NCI-H187 treated with DMSO at 0.1 percent for 48 hours (cell line): ENCODE measurements around the gene PHC3.

Experiments used
- DNase-seq: peaks from one replicate; lab custom pipeline; 2025; lab: John Stamatoyannopoulos, UW

PHC3 gene

DNA sequence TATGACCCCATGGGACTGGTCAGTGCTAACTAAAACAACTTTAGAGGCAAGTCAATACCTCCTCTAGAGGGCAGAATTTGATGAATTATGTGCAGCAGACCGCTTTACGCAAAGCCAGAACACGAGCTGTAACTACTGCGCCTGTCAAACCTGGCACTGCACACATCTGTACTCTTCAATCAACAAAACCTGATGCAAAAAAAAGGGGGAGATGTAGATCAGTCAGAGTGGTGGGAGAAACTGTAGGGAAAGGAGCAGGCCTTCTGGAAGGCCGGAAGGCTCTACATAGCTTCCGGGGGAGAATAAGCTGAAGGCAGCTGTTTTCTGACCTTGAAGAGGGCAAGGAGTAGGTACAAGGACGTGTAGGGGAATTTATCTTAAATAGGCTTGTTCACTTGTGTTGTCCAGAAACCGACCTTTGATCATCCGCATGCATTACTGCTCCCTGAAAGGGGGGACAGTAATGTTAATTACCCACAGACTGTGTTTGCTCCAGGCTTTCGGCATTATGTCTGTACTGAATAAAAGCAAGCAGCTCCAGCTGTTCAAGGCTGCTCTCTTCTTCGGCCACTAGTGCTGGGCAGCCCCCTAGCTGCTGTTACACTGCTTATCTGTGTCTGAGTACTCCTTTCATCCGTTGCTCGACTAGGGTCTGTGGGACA lies 102.8 kb downstream of the PHC3 start:
- DNase-seq, result no peak

DNA sequence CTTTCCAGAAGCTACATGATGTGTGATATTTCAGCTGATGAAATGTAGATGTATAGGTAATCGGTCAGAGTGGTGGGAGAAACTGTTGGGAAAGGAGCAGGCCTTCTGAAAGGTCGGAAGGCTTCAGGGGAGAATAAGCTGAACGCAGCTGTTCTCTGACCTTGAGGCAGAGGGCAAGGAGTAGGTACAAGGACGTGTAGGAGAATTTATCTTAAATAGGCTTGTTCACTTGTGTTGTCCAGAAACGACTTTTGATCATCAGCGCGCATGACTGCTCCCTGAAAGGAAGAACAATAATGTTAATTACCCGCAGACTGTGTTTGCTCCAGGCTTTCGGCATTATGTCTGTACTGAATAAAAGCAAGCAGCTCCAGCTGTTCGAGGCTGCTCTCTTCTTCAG lies 104.2 kb downstream of the PHC3 start:
- DNase-seq, result no peak

DNA sequence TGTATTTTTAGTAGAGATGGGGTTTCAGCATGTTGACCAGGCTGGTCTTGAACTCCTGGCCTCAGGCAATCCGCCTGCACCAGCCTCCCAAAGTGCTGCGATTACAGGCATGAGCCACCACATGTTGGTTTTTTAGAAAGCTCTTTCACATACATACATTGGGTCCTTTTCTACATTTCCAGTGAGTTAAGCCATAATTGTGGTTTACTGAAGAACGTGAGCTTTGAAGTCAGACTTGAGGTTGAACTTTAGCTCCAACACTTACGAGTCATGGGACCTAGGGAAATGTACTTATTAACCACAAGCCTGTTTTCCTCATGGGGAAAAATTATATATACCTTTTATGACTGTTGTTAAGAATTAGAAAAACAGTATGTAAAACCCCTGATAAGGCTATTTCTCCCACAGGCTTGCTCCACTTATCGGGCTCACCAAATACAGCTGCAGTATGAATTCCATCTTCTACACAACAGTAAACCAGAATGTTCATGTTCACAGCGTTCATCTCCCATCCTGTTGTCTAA lies 104.8 kb downstream of the PHC3 start:
- DNase-seq, result no peak

DNA sequence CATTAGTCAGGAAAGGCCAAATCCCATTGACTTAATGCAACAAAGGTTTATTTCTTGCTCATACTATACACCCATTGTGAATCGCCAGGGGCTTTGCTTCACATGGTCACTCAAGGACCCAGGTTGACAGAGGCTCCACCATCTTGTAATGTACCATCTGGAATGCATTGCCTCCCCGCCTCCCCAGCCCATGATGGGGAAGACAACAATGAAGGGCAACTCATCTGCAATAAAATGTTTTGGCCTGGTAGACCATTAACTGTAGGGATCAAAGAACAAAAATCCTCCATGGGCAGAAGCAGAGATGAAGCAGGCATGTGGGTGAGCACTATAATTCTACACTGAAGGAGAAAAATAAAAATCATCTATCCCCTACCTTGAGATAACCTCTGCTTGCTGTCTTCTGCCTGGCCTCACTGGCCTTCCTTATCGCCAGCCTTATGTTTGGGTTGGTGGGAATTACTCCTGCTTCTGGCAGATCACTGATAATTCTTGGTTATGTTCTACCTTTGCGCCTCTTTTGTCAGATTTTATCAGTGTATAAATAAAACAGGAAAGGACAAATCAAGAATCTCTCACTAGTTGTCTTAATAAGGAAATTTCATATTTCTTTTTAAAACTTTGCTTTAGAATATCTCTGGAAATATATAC lies 106.0 kb downstream of the PHC3 start:
- no peak for DNase-seq

DNA sequence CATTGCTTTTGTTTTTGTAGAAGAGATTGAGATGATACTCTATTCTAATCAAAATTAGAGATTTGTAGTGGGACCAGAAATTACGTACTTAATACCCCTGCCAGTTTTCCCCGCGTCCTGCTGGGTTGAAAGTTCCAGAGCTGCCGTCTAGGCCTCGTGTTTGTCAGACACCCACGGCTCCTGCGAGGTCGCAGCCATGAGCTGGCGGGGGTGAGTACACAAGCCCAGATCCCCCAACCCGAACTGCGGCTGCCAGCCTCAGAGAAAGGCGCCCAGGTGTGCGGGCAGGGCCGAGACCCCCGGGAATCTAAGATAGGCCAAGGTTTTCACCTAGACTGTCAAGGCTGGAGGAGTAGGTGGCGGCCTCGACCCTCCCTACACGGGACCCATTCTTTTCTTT lies 117.4 kb downstream of the PHC3 start:
- no peak for DNase-seq

DNA sequence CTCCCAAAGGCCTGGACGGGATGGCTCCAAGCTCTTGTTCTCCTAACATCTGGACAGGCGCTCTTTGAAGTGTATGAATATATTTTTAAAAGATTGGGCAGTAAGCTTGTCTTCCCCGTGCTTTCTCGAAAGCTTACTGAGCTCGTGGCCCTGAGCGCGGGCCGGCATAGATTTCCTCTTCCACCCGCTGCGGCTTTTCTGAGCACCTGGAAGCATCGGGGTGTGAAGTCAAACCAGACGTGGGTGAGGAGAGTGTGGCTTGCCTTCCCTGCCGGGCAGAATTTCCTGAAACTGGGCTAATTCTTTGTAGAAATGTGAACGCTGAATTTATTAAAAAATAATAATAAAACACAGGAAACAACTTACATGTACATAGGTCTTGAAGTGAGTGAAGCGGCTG lies 117.8 kb downstream of the PHC3 start:
- no peak for DNase-seq

DNA sequence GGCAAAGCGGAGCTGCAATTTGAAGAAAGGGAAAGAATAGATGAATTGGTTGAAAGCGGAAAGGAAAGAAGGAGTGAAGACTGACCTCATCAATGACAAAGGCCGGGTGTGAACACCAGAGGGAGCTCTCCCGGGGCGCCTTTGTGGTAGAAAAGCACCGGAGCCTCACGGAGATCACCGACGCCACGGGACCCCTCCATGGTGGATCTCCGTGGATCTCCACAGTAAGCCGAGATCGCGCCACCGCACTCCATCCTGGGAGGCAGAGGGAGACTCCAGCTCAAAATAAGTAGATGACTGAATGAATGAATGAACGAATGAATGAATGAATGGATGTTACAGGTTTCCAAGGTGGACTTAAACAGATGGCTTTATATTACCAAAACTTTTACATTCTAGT lies 118.8 kb downstream of the PHC3 start:
- DNase-seq, result no peak

DNA sequence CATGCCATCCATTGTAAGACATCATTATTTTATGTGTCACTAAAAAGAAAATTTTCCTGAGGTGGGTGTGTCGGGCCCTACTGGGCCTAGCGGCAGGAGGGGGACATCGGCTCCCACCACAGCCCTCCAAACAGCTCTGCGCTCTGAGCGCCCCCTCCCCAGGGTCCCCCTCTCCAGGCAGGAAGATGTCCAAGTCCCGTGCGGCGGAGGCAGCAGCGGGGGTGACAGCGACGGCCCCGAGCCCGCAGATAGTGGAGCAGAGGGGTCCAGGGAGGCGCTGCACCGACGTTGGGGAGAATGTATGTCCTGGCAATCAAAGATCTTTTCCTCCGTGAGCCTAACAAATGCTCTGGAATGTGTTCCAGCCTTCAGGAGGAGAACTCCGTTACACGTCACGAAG lies 119.5 kb downstream of the PHC3 start:
- no peak for DNase-seq

- DNase-seq, result no peak
Observed at GRCh38 chr3:170059447-170059846, 122.1 kb downstream of the PHC3 start.

GRCh38 chr3:170058127-170058526 lies 123.4 kb downstream of the PHC3 start:
- no peak for DNase-seq

DNA sequence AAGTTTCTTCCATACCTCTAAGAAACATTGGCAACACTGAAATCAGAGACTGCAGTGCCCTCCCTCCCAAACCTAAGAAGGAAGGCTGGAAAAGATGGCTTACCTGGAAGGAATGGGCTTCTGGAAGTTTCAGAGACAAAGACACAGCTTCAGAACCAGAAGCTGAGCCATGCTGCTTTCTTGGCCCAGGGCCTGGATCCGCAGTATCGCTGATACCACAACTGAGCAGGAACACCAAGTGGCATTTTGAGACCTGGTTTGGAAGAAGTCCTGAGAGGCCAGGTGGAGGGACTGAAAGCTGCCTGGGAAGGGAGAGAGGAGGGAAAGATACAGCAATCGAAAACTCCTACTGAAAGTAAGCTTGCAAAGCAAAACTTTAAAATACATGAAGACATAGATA lies 124.0 kb downstream of the PHC3 start:
- no peak for DNase-seq

DNA sequence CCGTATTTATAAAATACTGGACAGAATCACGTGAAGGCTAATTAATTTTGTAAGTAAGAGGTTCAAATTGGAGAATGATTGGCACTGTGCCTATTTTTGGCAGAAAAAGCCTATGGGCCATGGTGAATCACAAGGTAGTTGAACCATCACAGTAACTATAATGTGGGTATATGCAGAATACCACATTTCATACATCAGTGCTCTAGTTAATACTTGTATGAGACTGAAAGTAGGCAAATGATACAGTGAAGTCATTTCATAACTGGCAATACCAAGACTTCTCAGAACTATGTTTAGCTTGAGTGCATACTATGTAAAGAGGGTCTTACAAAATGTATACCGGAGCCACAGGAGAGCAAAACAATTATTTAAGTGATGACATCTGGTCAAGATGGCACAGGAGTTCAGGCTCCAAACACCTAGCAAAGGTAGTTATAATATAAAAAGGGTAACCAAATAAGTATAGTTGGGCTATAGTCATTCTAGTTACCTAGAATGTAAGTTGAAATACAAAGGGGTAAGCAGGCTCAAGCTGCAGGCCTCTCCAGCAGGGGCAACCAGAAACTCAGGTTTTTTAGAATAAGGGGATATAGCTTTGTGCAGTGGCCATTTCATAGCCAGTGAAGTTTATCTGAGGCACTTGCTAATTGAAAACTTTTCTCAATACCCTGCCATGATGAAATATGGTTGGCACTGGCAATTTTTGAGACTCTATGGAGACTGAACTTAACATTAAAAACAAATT lies 124.7 kb downstream of the PHC3 start:
- no peak for DNase-seq

DNA sequence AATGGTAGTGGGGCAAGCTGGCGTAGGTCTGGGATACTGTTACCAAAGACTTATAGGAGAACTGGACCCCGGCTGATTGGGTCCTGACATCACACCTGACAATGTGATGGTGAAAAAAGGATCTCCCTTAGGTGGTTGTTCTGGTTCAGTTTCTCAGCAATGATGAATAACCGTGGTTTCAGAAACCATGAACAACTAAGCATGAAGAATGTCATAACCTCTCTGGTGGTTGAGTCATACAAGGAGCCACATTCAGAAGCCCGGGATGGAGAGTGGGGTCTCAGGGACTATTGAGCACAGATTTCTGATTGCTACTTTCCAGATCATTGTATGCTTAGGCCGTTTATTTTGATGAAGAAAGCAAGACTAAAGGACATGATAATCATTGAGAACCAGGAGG lies 126.3 kb downstream of the PHC3 start:
- no peak for DNase-seq

- DNase-seq, result no peak
Observed at GRCh38 chr3:170054204-170054603, 127.3 kb downstream of the PHC3 start.

DNA sequence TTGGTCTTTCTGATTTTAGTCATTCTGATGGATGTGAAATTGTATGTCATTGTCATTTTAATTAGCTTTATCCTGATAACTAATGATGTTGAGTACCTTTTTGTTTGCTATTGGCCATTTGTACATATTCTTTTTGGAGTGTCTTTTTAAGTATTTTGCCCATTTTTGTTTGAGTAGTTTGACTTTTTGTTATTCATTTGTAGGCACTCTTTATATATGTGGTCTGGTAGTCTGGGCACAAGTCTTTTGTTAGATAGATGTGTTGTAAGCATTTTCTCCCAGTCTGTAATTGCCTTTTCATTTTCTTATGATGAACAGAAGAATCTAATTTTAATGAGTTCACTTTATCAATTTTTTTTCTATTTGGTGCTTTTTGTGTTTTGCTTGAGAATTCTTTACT lies 129.1 kb downstream of the PHC3 start:
- DNase-seq, result no peak

DNA sequence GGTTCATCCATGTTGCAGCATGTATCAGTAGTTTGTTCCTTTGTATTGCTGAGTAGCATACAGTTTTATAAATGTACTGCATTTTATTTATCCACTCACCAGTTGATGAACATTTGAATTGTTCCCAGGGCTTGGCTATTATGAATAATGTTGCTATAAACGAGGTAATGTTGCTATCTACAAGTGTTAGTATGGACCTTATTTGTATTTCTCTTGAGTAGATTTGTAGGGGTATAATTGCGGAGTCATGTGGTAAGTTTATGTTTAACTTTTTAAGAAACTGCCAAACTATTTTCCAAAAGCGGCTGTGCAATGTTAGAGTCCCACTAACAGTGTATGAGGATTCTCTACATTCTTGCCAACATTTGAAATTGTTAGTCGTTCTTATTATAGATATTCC lies 130.8 kb downstream of the PHC3 start:
- DNase-seq, result no peak

GRCh38 chr3:170049146-170050000 lies 132.2 kb downstream of the PHC3 start:
- DNase-seq, result no peak

DNA sequence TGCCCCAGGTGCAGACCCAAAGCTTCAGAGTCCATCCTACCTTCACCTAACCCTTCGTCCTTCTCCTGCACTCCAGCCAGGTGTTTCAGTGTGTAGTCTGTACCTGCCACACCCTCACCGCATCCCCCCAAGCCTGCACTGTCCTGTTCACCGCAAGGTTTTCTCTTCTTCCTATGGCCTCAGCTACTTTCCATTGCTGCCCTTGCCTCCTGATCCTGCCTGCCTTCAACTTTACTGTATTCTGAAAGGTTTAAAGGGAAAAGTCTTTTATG lies 134.5 kb downstream of the PHC3 start:
- DNase-seq, result no peak

DNA sequence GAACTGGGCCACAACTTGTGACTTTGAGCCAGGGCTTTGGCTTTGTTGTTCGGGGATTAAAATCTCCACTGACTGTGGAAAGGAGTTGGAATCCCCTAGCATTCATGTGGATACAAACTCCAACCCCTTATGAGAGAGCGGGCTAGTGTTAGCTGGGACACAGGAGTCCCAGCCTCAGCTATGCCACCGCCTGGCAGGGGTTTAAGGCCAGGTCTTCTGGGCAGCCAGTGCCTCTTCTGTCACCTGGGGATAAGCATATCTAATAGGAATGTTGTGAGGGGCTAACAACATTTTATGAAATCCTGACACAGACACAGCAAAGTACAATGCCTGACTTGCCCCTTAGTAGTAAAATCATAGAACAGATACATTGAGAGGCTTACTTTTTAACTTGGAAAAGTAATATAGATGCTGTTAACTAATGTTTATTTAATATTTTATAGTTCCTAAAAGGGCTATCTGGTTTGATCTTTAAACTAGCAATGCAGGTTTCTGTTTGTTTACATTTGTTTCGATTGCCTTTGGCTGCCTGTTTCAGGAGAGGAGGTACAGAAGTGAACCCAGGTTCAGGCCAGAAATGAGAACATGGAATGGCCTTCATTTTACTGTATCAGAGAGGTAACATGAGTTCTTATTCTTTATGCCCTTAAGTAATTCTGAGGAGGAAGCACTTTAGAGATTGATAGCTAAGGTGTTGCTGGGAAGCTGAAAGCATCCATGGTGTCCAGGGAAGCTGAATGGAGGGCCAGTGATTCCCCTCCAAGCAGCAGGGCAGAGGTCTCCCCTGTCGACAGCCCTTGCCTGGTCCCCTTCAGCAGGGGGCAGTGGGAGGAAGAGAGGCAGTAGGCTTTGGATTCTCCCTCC lies 135.0 kb downstream of the PHC3 start:
- DNase-seq, result no peak

- no peak for DNase-seq
Observed at GRCh38 chr3:170044795-170045244, 136.7 kb downstream of the PHC3 start.

DNA sequence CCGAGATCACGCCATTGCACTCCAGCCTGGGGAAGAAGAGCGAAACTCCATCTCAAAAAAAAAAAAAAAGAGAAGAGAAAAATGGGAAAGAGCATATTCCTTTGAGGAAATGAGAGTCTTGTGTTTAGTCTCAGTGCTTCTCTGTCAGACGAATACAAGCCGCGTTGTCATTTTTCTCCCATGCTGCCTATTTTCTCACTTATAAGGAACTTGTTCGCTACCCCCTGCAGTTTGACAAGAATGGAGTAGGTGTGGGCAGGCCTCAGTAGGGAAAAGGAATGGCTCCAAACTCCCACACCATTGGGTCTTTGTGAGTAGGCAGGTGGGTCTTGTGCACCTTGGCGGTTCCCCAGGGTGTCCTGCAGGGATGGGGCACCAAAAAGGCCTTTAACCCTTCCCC lies 137.3 kb downstream of the PHC3 start:
- DNase-seq, result no peak
